Pancreas (tissue), 10 donors: ENCODE data around the gene NOL11. TPM values are rescaled to one million over a fixed set of nuclear protein-coding genes. Genes with fewer than 3 reads are reported as not detected.

Experiments used
- ATAC-seq, 4 donors: fragments of 200-7000 bp; cut with Tn5 transposase; one replicate each; pipeline versions ENCODE4 v1.8.0 to v1.9.1; 2020; ENCODE audit warnings: mild to moderate bottlenecking in 4 of 4, moderate library complexity in 4 of 4
- DNase-seq, 6 donors: peaks; one replicate each; pipeline ENCODE4 v3.0.0-alpha.2; 2020
- FAIRE-seq: peaks from 2 replicates; lab custom pipeline; 2012; peaks lifted over from hg19 to GRCh38; lab: Jason Lieb, UNC
- H3K27ac ChIP-seq, 4 donors: fragments of 200-600 bp; sonication (generic); 1 replicate in 3 of 4; 2 replicates in 1 of 4; pipeline versions ENCODE4 v1.5.0 to v1.8.0; 2020
- H3K27me3 ChIP-seq, 4 donors: fragments of 200-600 bp; one replicate each; pipeline ENCODE4 v1.8.0; 2021
- H3K36me3 ChIP-seq, 3 donors: fragments of 200-600 bp; sonication (generic) in 1 of 3; one replicate each; pipeline versions ENCODE4 v1.5.0 to v1.8.0; 2020 to 2021
- H3K4me1 ChIP-seq, 3 donors: fragments of 200-600 bp; one replicate each; pipeline ENCODE4 v1.8.0; 2021
- H3K4me3 ChIP-seq, 4 donors: fragments of 200-600 bp; sonication (generic) in 2 of 4; one replicate each; pipeline versions ENCODE4 v1.5.0 to v1.8.0; 2020 to 2021
- H3K9me3 ChIP-seq, 4 donors: fragments of 200-600 bp; one replicate each; pipeline ENCODE4 v1.8.0; 2021
- WGBS, 2 donors: extraction: QIAGEN DNeasy Blood & Tissue Kit; methylation state at CpG; one replicate each; pipeline ENCODE4 v1.1.7; 2013; 5-methylcytosine and 5-hydroxymethylcytosine counted together
- intact Hi-C, 3 donors: fragments of 100-400 bp; cut with DNase I; formaldehyde crosslinking; loops; one replicate each; pipeline versions ENCODE4 v1.11.1 to v1.14.2; 2022
- polyA plus RNA-seq, 2 donors: library from polyadenylated mRNA; stranded (reverse); fragments of 200-250 nt; gene quantifications; one replicate each; pipeline ENCODE4 v1.2.3, GENCODE V29; 2013
- total RNA-seq, 6 donors: library from RNA; stranded (reverse); fragmentation: NEBNext Ultra II Directional in 4 of 6; extraction: Animal tissue kit (Norgen Biotek cat#: 25700) in 4 of 6; gene quantifications; one replicate each; pipeline versions ENCODE4 v1.2.1 to v1.2.4, GENCODE V29; 2021 to 2023
- TF ChIP-seq, protein P1 (sequence below), 4 donors: fragments of 200-600 bp; sonication (generic) in 3 of 4; IDR thresholded peaks; one replicate each; pipeline versions ENCODE4 v1.5.0 to v1.8.0; 2021; ENCODE audit warnings: antibody characterized with exemption in 4 of 4
- donor health status: healthy with polysubstance abuse.
- donor health status: DM: no; HTN: no; CAD: no; lungs with moderate emphysema.
- donor health status: DM: no; HTN: no; CAD: no.
- donor health status: control.
- donor health status: control.
- donor health status: Bipolar disorder and iron deficiency.
- donor health status: DM: yes; HTN: yes; CAD: no.
- donor health status: DM: no; HTN: no; CAD: no.
- donor health status: DM: no; HTN: no; CAD: no.
- donor health status: DM: yes; HTN: yes; CAD: no.

Gene NOL11
- total RNA-seq (10 to 100 TPM in 5 of 6 donors, 1 to 10 TPM in 1; 8.3 to 19.1 (median 13.3) TPM), polyA plus RNA-seq (10 to 100 TPM; 19.7 to 28.0 TPM)

DNA sequence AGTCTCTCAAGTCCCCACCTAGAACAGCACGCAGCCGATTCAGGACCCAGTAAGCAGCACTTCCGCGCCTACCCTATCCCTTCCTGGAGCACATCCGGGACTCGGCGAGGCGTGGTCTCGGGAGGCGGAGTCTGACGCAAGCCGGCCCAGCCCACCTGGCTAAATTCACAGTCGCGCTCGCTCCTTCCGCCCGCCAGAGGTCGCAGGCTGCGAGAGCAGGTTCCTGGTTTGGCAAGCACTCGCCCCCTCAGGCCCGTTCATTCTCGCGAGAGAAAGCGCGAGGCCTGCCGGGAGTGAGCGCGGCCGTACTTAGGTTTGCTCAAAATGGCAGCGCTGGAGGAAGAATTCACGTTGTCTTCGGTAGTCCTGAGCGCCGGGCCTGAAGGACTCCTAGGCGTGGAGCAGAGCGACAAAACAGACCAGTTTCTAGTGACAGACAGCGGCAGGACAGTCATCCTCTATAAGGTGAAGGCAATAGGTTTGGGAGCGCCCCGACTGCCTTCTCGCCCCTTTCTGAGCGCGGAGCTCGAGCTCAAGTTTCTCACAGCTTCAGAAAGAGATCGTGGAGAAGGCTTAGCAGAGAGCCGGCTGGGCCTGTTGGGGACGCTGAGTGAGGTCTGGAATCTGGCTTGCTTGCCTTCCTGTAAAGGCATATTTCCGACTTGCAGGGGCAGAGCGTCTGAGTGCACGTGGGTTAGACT is at the start of gene NOL11:
TSS of gene NOL11 (plus strand) at position 313 of the 701 bp plus-strand sequence. CDS start at position 325, 12 bp downstream.
- peak; percentile 97 to 100 (median 99) for DNase-seq
- Histone ChIP-seq H3K4me3 (peak within 1 kb of the TSS; percentile 74 to 89 (median 83)), H3K4me1 (peaks cover 7 to 12% (median 10%) of the 10 kb centered on the region in 3 donors), H3K9me3 (no peaks in the 10 kb centered on the region), H3K27me3 (no peaks in the 10 kb centered on the region), H3K36me3 (peaks cover 0 to 12% (median 6%) of the 10 kb centered on the region in 3 donors), H3K27ac (peak within 1 kb of the TSS; percentile 80 to 92 (median 82))
- ATAC-seq = peak; percentile 96 to 99 (median 98)
- WGBS, 2 donors = 0% methylated on average over 49 of the region's 49 CpGs
- FAIRE-seq = peak; percentile 92
- intact Hi-C loops = no loop called here
- TF ChIP-seq, protein P1, sequence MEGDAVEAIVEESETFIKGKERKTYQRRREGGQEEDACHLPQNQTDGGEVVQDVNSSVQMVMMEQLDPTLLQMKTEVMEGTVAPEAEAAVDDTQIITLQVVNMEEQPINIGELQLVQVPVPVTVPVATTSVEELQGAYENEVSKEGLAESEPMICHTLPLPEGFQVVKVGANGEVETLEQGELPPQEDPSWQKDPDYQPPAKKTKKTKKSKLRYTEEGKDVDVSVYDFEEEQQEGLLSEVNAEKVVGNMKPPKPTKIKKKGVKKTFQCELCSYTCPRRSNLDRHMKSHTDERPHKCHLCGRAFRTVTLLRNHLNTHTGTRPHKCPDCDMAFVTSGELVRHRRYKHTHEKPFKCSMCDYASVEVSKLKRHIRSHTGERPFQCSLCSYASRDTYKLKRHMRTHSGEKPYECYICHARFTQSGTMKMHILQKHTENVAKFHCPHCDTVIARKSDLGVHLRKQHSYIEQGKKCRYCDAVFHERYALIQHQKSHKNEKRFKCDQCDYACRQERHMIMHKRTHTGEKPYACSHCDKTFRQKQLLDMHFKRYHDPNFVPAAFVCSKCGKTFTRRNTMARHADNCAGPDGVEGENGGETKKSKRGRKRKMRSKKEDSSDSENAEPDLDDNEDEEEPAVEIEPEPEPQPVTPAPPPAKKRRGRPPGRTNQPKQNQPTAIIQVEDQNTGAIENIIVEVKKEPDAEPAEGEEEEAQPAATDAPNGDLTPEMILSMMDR (IDR thresholded peaks at IDR 0.05) = peak; percentile 84 to 93 (median 91)

DNA sequence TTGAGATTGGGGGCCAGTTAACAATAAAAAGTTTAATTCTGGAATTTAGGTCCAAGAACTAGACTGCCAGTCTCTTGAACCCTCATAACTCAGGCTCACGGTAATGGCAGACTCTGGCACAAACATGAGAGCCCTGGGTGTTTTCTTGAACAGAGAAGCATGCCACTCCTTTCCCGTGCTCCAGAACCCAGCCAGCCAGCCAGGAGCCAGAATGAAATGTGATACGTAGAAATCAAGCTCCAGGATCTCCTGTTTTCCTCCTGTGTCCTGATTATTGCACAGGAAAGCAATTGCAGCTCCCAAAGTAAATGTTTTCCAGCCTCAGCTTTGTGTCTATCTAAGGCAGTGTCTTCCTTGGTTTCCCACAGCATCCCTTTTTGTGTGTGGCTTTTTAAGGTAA is 46.2 kb upstream of the NOL11 start:
- Histone ChIP-seq H3K4me3 (no peak overlapping the region), H3K27me3 (no peaks in the 10 kb centered on the region), H3K9me3 (no peaks in the 10 kb centered on the region), H3K4me1 (peaks cover 0 to 5% (median 3%) of the 10 kb centered on the region in 3 donors), H3K27ac (no peak overlapping the region), H3K36me3 (peaks cover 0 to 4% (median 0%) of the 10 kb centered on the region in 3 donors)
- ATAC-seq (no peak), DNase-seq (no peak), FAIRE-seq (no peak)
- WGBS, 2 donors = 25 to 30% methylated on average over 3 of the region's 3 CpGs
- intact Hi-C loops = no loop called here
- TF ChIP-seq, protein P1 (IDR thresholded peaks at IDR 0.05) = no peak

DNA sequence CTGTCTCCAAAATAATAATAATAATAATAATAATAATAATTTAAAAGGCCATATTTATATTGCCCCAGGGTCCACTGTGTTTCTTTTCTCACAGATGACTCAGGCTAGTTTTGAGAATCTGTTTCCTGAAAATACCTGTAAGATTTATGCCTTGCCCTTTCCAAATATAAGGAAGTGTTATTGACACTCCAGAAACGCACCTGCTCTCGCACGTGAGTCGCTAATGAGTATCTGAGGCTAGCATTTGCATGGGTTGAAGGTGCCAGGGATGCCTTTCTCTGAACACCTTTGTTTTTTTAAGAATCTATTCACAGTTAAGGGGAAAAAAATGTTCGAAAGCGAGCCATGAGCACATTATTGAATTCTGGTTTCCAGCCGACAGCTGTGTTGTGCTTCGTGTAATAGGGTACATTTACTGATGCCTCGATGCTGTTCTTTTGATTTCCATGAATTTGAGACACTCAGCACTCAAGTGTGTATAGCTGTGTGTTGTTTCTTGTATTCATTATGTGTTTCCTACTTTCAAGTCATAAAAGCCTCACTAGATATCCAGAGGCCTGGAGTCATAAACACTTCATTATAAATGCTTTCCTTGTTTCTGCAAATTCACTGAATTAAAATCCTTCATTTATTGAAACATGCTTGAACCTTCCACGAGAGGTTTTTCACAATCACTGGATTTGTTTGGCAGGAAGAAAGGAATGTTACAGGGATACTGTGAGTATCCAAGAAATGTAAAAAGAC is 45.0 kb upstream of the NOL11 start:
- Histone ChIP-seq H3K4me3 (no peak overlapping the region), H3K4me1 (peaks cover 0 to 5% (median 3%) of the 10 kb centered on the region in 3 donors), H3K27me3 (no peaks in the 10 kb centered on the region), H3K9me3 (no peaks in the 10 kb centered on the region), H3K27ac (no peak overlapping the region), H3K36me3 (peaks cover 0 to 4% (median 0%) of the 10 kb centered on the region in 3 donors)
- intact Hi-C loops = no loop called here
- TF ChIP-seq, protein P1 (IDR thresholded peaks at IDR 0.05) = no peak
- no peak for DNase-seq
- no peak for FAIRE-seq
- 78% methylated on average over 10 of the region's 10 CpGs for WGBS, 2 donors
- peak in 1 of 4 donors; percentile 53 for ATAC-seq

DNA sequence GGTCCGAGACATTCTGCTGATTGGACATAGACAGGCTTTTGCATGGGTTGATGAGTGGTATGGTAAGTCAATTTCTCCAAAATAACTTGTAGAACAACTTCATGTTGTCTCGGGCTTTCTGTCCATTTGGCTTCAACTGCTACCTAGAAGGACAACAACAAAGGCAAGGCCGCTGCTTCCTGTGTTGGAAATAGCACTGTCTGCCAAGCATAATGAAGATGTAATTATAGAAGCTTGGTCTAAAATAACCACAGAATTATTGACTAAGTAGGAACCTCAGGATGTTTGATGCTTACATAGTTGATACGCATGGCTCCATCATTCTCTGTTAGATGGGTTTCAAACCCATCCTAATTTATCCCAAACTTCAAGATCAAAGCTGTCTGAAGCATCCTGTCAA is 42.3 kb upstream of the NOL11 start:
- Histone ChIP-seq H3K27ac (no peak overlapping the region), H3K4me3 (no peak overlapping the region), H3K36me3 (no peaks in the 10 kb centered on the region), H3K27me3 (no peaks in the 10 kb centered on the region), H3K9me3 (no peaks in the 10 kb centered on the region), H3K4me1 (peaks cover 0 to 5% (median 3%) of the 10 kb centered on the region in 3 donors)
- TF ChIP-seq, protein P1 (IDR thresholded peaks at IDR 0.05) = no peak
- 90 to 93% methylated on average over 4 of the region's 4 CpGs for WGBS, 2 donors
- FAIRE-seq (no peak), DNase-seq (no peak), ATAC-seq (no peak)
- intact Hi-C loops = no loop called here
